Ishikawa (cell line): ENCODE measurements around the gene CLDN12.

Experiments used
- CEBPB ChIP-seq: IDR thresholded peaks from 2 replicates; pipeline ENCODE4 v1.6.1; 2012
- CREB1 ChIP-seq: IDR thresholded peaks from 2 replicates; pipeline ENCODE4 v1.6.1; 2012; ENCODE audit warnings: low read depth
- EGR1 ChIP-seq: IDR thresholded peaks from 2 replicates; pipeline ENCODE4 v1.6.1; 2012
- EP300 ChIP-seq: IDR thresholded peaks from 2 replicates; pipeline ENCODE4 v1.6.1; 2012; ENCODE audit warnings: borderline replicate concordance
- FOXM1 ChIP-seq: IDR thresholded peaks from 2 replicates; pipeline ENCODE4 v1.6.1; 2012; ENCODE audit warnings: low read depth, borderline replicate concordance
- NFIC ChIP-seq: IDR thresholded peaks from 2 replicates; pipeline ENCODE4 v1.6.1; 2012
- RAD21 ChIP-seq: IDR thresholded peaks from 2 replicates; pipeline ENCODE4 v1.6.1; 2012; ENCODE audit warnings: low read depth
- TAF1 ChIP-seq: IDR thresholded peaks from 2 replicates; pipeline ENCODE4 v1.6.1; 2012; ENCODE audit warnings: low read depth, mild to moderate bottlenecking
- TCF12 ChIP-seq: IDR thresholded peaks from 2 replicates; pipeline ENCODE4 v1.6.1; 2012; ENCODE audit warnings: low read depth
- TEAD4 ChIP-seq: IDR thresholded peaks from 2 replicates; pipeline ENCODE4 v1.6.1; 2012
- YY1 ChIP-seq: IDR thresholded peaks from 2 replicates; pipeline ENCODE4 v1.6.1; 2012; ENCODE audit warnings: low read depth
- ZBTB7A ChIP-seq: IDR thresholded peaks from 2 replicates; pipeline ENCODE4 v1.6.1; 2012; ENCODE audit warnings: low read depth
- TF ChIP-seq, protein P1 (sequence below): IDR thresholded peaks from 2 replicates; pipeline ENCODE4 v1.6.1; 2012
- TF ChIP-seq, protein P2 (sequence below): IDR thresholded peaks from 2 replicates; pipeline ENCODE4 v1.6.1; 2012; ENCODE audit warnings: low read depth, mild to moderate bottlenecking
- TF ChIP-seq, protein P3 (sequence below): IDR thresholded peaks from 2 replicates; pipeline ENCODE4 v1.6.1; 2012

The CLDN12 gene

DNA sequence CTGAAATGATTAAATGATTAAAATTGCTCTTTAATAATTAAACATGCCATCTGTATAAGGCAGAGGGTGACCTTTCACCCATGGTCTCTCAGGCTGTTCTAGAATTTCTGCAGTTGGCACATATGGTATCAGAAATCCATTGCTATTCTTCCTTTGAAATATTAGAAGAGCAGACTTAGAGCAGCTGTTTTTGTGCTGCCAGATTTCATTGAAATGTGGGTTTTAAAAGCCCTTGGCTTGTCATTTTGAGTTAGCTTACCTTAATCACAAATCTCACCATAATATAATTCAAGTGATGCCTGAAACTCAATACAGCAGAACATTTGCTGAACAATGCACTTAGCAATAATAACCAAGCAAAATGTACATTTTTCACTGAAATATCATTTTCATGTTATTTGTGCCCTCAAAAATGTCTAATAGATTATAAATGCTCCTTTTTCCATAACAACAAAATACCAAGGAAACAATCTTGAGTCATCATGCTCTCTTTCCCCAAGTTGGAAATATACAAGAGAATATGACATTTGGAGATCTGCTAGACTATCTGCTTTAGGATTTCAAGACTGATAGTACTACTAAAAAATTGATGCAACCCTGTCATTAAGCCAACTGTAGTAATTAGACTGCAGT lies 50.1 kb downstream of the CLDN12 start:
- no peak for TF ChIP-seq ZBTB7A
- TF ChIP-seq FOXM1, result no peak
- no peak for TF ChIP-seq NFIC
- TF ChIP-seq CEBPB, result no peak
- no peak for TF ChIP-seq YY1
- no peak for TF ChIP-seq EGR1
- no peak for TF ChIP-seq EP300
- no peak for TF ChIP-seq RAD21
- TF ChIP-seq TEAD4, result no peak
- TF ChIP-seq, protein P1, sequence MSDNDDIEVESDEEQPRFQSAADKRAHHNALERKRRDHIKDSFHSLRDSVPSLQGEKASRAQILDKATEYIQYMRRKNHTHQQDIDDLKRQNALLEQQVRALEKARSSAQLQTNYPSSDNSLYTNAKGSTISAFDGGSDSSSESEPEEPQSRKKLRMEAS, result no peak
- no peak for TF ChIP-seq TAF1
- TF ChIP-seq TCF12, result no peak
- TF ChIP-seq, protein P2, sequence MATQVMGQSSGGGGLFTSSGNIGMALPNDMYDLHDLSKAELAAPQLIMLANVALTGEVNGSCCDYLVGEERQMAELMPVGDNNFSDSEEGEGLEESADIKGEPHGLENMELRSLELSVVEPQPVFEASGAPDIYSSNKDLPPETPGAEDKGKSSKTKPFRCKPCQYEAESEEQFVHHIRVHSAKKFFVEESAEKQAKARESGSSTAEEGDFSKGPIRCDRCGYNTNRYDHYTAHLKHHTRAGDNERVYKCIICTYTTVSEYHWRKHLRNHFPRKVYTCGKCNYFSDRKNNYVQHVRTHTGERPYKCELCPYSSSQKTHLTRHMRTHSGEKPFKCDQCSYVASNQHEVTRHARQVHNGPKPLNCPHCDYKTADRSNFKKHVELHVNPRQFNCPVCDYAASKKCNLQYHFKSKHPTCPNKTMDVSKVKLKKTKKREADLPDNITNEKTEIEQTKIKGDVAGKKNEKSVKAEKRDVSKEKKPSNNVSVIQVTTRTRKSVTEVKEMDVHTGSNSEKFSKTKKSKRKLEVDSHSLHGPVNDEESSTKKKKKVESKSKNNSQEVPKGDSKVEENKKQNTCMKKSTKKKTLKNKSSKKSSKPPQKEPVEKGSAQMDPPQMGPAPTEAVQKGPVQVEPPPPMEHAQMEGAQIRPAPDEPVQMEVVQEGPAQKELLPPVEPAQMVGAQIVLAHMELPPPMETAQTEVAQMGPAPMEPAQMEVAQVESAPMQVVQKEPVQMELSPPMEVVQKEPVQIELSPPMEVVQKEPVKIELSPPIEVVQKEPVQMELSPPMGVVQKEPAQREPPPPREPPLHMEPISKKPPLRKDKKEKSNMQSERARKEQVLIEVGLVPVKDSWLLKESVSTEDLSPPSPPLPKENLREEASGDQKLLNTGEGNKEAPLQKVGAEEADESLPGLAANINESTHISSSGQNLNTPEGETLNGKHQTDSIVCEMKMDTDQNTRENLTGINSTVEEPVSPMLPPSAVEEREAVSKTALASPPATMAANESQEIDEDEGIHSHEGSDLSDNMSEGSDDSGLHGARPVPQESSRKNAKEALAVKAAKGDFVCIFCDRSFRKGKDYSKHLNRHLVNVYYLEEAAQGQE, result no peak

DNA sequence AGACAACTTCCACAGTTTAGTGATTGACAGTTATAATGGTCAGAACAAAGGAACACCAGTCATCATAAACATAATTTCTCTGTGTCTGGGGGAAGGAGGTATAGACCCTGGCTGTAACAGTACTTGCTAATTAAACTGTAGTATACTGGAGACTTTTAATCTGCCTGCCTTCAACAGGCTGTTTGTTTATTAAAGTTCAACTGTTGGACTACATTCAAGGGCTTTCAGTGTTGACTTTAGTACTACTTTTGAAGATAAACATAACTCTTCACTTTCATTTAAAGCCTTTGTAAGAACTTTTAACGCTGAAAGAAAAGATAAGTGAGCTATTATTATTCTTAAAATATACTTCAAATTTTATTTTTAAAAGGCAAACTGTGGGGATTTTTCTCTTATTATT lies 50.7 kb downstream of the CLDN12 start:
- TF ChIP-seq CEBPB (no peak), TAF1 (no peak), TEAD4 (no peak), RAD21 (no peak), EP300 (no peak), FOXM1 (no peak)

DNA sequence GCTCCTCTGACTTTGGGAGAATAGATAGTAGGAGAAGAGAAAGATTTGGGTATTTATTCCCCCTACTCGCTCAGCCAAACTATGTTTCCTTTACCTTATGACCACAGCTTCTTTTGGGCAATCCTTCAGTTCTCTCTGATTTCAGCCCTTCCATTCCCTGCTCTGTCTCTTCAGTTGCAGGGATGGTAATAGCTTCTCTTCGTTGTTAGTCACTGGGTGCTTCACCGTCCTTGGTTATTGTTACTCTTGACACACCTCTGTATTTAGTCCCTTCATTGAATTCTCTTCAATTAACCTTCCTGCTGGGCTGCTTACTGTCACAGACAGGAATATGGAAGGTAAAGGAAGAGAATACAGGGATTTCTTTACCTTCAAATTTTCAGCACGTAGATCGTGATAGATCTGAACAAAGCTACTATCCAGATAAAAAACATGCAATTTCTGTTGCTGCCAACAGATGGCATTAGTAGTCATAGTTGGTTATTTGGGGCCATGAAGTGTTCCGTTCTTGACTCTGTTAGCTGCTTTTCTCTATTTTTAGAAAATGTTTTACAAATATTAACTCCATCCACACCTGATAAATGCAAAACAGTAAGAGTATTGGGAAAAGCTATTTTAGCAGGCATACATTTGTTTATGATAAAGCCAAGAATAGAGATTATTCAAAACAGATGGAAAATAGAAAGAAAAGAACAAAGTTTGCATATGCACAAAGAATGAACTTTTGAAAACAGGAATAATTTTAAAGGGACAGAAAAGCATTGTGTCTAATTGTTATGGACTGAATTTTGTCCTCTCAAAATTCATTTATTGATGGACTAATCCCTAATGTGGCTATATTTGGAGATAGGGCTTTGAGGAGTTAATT lies 52.1 kb downstream of the CLDN12 start:
- peak; percentile 74 for TF ChIP-seq RAD21
- no peak for TF ChIP-seq TCF12

DNA sequence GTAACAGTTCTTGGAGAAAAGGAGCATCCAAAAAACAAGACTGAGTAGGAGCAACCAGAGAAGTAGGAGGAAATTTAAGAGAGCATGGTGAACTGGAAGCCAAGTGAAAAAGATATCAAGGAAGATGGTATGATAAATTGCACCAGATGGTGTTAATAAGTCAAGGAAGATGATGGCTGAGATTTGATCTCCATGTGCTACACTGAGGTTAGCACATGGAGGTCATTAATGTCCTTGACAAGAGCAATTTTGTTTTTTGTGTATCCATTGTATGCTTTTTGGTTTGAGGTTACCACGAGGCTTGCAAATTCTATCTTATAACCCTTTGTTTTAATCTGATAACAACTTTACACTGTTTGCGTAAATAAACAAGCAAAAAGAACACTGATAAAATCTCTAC lies 54.8 kb downstream of the CLDN12 start:
- TF ChIP-seq TEAD4 (no peak), TAF1 (no peak), NFIC (no peak), CEBPB (no peak), ZBTB7A (no peak), EGR1 (no peak)
- TF ChIP-seq, protein P2, result no peak

DNA sequence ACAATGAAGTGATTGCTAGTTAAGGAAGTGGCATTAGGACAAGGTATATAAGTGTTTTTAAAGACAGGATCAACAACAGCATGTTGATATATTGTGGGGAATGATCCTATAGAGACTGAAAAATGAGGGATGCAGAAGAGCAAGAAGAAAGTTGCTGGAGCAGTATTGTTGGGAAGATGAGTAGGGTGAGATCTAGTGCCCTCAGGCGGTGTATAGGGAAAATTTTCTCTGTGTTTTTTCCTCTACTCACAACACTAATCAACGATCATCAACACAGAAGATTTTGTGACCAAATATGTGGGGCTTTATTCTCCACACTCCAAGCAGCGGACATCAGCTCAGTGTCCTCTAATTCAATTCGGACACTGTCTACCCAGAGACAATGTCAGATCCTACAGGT lies 56.6 kb downstream of the CLDN12 start:
- no peak for TF ChIP-seq TAF1

DNA sequence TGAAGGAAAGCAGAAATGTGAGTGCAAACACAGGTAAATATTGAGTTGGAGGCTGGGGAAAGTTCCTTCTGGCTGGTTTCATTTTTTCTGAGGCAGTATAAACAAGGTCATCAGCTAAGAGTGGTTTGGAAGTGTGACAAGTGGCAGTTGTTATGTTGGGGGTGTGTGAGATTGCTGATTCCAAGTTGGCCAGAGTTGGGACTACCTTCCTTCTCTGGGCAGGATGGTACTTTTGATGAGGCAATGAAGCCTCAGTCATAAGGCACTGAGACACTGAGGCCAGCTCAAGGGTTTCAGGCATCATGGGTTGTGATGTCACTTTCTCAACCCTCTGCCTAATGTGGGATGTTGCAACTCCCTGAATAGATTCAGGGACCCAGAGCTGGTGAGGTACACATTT lies 58.0 kb downstream of the CLDN12 start:
- TF ChIP-seq TCF12 (no peak), YY1 (no peak), EP300 (no peak), CEBPB (no peak), NFIC (no peak), FOXM1 (no peak), RAD21 (no peak), ZBTB7A (no peak), TAF1 (no peak), CREB1 (no peak), TEAD4 (no peak), EGR1 (no peak)
- TF ChIP-seq, protein P2, result no peak
- TF ChIP-seq, protein P3, sequence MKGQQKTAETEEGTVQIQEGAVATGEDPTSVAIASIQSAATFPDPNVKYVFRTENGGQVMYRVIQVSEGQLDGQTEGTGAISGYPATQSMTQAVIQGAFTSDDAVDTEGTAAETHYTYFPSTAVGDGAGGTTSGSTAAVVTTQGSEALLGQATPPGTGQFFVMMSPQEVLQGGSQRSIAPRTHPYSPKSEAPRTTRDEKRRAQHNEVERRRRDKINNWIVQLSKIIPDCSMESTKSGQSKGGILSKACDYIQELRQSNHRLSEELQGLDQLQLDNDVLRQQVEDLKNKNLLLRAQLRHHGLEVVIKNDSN, result no peak
- TF ChIP-seq, protein P1, result no peak
